Stimulated activated memory B cell treated with anti-CD40 and anti-IgM and Interleukin-4, amounts not matched to agents 10 μg/mL and 1 μg/mL and 100 μg/mL, for 72 hours (primary cell): ENCODE data around the gene ICE1.

ENCODE experiments used
- ATAC-seq: fragments of 150-1000 bp; cut with Tn5 transposase; 2 replicates; pipeline ENCODE4 v1.10.0; 2021
- H3K27ac Mint-ChIP-seq: one replicate; pipeline ENCODE4 v1.8.0; 2022; ENCODE audit warnings: mild to moderate bottlenecking, mixed read lengths
- H3K27me3 Mint-ChIP-seq: one replicate; pipeline ENCODE4 v1.8.0; 2022; ENCODE audit warnings: mixed read lengths
- H3K36me3 Mint-ChIP-seq: one replicate; pipeline ENCODE4 v1.8.0; 2022; ENCODE audit warnings: mixed read lengths
- H3K4me1 Mint-ChIP-seq: one replicate; pipeline ENCODE4 v1.8.0; 2022; ENCODE audit warnings: mixed read lengths
- H3K4me3 Mint-ChIP-seq: one replicate; pipeline ENCODE4 v1.8.0; 2022; ENCODE audit warnings: mild to moderate bottlenecking, moderate library complexity, mixed read lengths
- H3K9me3 Mint-ChIP-seq: one replicate; pipeline ENCODE4 v1.8.0; 2022; ENCODE audit warnings: mixed read lengths

Gene ICE1

GRCh38 chr5:5521478-5521877 is 99.0 kb downstream of the ICE1 start:
- H3K9me3 Mint-ChIP-seq: peaks cover 6% of the 10 kb centered on the region
- peaks cover 18% of the 10 kb centered on the region for H3K4me1 Mint-ChIP-seq
- no peak overlapping the region for H3K4me3 Mint-ChIP-seq
- peaks cover 7% of the 10 kb centered on the region for H3K27me3 Mint-ChIP-seq
- H3K36me3 Mint-ChIP-seq: peaks cover 5% of the 10 kb centered on the region
- H3K27ac Mint-ChIP-seq: no peak overlapping the region
- no peak for ATAC-seq

GRCh38 chr5:5522336-5522735 is 99.9 kb downstream of the ICE1 start:
- H3K27ac Mint-ChIP-seq: no peak overlapping the region
- H3K4me3 Mint-ChIP-seq: no peak overlapping the region
- ATAC-seq: no peak
- H3K36me3 Mint-ChIP-seq: peaks cover 5% of the 10 kb centered on the region
- no peaks in the 10 kb centered on the region for H3K27me3 Mint-ChIP-seq
- peaks cover 18% of the 10 kb centered on the region for H3K4me1 Mint-ChIP-seq
- H3K9me3 Mint-ChIP-seq: peaks cover 6% of the 10 kb centered on the region

GRCh38 chr5:5523066-5523505 is 100.6 kb downstream of the ICE1 start:
- peaks cover 18% of the 10 kb centered on the region for H3K4me1 Mint-ChIP-seq
- no peak overlapping the region for H3K27ac Mint-ChIP-seq
- H3K27me3 Mint-ChIP-seq: no peaks in the 10 kb centered on the region
- peaks cover 5% of the 10 kb centered on the region for H3K36me3 Mint-ChIP-seq
- ATAC-seq: peak; percentile 41
- peaks cover 6% of the 10 kb centered on the region for H3K9me3 Mint-ChIP-seq
- H3K4me3 Mint-ChIP-seq: peak overlapping the region; percentile 17

GRCh38 chr5:5524327-5524726 is 101.8 kb downstream of the ICE1 start:
- no peaks in the 10 kb centered on the region for H3K27me3 Mint-ChIP-seq
- H3K27ac Mint-ChIP-seq: peak overlapping the region; percentile 63
- H3K9me3 Mint-ChIP-seq: peaks cover 9% of the 10 kb centered on the region
- ATAC-seq: no peak
- peaks cover 5% of the 10 kb centered on the region for H3K36me3 Mint-ChIP-seq
- H3K4me1 Mint-ChIP-seq: peaks cover 18% of the 10 kb centered on the region
- H3K4me3 Mint-ChIP-seq: no peak overlapping the region

GRCh38 chr5:5531371-5531770 is 108.9 kb downstream of the ICE1 start:
- Mint-ChIP-seq H3K4me1 (peaks cover 9% of the 10 kb centered on the region), H3K27me3 (peaks cover 24% of the 10 kb centered on the region), H3K4me3 (no peak overlapping the region), H3K36me3 (no peaks in the 10 kb centered on the region), H3K9me3 (peaks cover 4% of the 10 kb centered on the region), H3K27ac (no peak overlapping the region)
- ATAC-seq: no peak

- no peak overlapping the region for H3K4me3 Mint-ChIP-seq
- no peak for ATAC-seq
Measured at GRCh38 chr5:5532306-5533076, 110.0 kb downstream of the ICE1 start.

GRCh38 chr5:5533927-5534326 is 111.5 kb downstream of the ICE1 start:
- Mint-ChIP-seq H3K36me3 (no peaks in the 10 kb centered on the region), H3K27ac (no peak overlapping the region), H3K4me3 (no peak overlapping the region), H3K9me3 (peaks cover 2% of the 10 kb centered on the region), H3K27me3 (peaks cover 24% of the 10 kb centered on the region), H3K4me1 (peaks cover 9% of the 10 kb centered on the region)
- ATAC-seq: no peak

More at GRCh38 chr5:5532306-5533076, 110.0 kb downstream of the ICE1 start:
- Mint-ChIP-seq H3K4me1 (peaks cover 9% of the 10 kb centered on the region), H3K27me3 (peaks cover 24% of the 10 kb centered on the region), H3K9me3 (peaks cover 4% of the 10 kb centered on the region), H3K36me3 (no peaks in the 10 kb centered on the region), H3K27ac (no peak overlapping the region)

- no peaks in the 10 kb centered on the region for H3K9me3 Mint-ChIP-seq
- H3K4me3 Mint-ChIP-seq: no peak overlapping the region
- no peak overlapping the region for H3K27ac Mint-ChIP-seq
- H3K36me3 Mint-ChIP-seq: no peaks in the 10 kb centered on the region
- no peak for ATAC-seq
- H3K4me1 Mint-ChIP-seq: peaks cover 9% of the 10 kb centered on the region
- peaks cover 24% of the 10 kb centered on the region for H3K27me3 Mint-ChIP-seq
Measured at GRCh38 chr5:5534333-5534732, 111.9 kb downstream of the ICE1 start.

- no peak overlapping the region for H3K27ac Mint-ChIP-seq
- no peak for ATAC-seq
- H3K4me1 Mint-ChIP-seq: peaks cover 9% of the 10 kb centered on the region
- H3K4me3 Mint-ChIP-seq: no peak overlapping the region
- H3K36me3 Mint-ChIP-seq: no peaks in the 10 kb centered on the region
- H3K27me3 Mint-ChIP-seq: peaks cover 14% of the 10 kb centered on the region
- H3K9me3 Mint-ChIP-seq: peaks cover 4% of the 10 kb centered on the region
Measured at GRCh38 chr5:5536871-5537270, 114.4 kb downstream of the ICE1 start.

GRCh38 chr5:5537426-5537825 is 114.9 kb downstream of the ICE1 start:
- Mint-ChIP-seq H3K27ac (no peak overlapping the region), H3K27me3 (peaks cover 9% of the 10 kb centered on the region), H3K36me3 (no peaks in the 10 kb centered on the region), H3K4me3 (no peak overlapping the region), H3K9me3 (peaks cover 4% of the 10 kb centered on the region), H3K4me1 (peaks cover 9% of the 10 kb centered on the region)
- ATAC-seq: no peak

- Mint-ChIP-seq H3K4me1 (peaks cover 4% of the 10 kb centered on the region), H3K9me3 (peaks cover 4% of the 10 kb centered on the region), H3K4me3 (no peak overlapping the region), H3K27me3 (no peaks in the 10 kb centered on the region), H3K27ac (no peak overlapping the region), H3K36me3 (no peaks in the 10 kb centered on the region)
- ATAC-seq: no peak
Measured at GRCh38 chr5:5539590-5539989, 117.1 kb downstream of the ICE1 start.
